Renal cortical epithelial cell (primary cell): ENCODE data around the gene MAP6D1. TPM values are rescaled to one million over a fixed set of nuclear protein-coding genes. Genes with fewer than 3 reads are reported as not detected.

ENCODE experiments used
- DNase-seq: peaks from one replicate; pipeline ENCODE4 v3.0.0-alpha.2; 2011; ENCODE audit warnings: low read depth
- total RNA-seq: library from RNA; depleted of rRNA; stranded (reverse); fragments of >200 nt; gene quantifications from 2 replicates; pipeline ENCODE4 v1.2.3, GENCODE V29; 2014

MAP6D1 gene
- total RNA-seq, 1 donor from 2014 or later, result 2.5 TPM

GRCh38 chr3:183823963-183824362 is 1.4 kb downstream of the MAP6D1 start:
- no peak for DNase-seq

DNA sequence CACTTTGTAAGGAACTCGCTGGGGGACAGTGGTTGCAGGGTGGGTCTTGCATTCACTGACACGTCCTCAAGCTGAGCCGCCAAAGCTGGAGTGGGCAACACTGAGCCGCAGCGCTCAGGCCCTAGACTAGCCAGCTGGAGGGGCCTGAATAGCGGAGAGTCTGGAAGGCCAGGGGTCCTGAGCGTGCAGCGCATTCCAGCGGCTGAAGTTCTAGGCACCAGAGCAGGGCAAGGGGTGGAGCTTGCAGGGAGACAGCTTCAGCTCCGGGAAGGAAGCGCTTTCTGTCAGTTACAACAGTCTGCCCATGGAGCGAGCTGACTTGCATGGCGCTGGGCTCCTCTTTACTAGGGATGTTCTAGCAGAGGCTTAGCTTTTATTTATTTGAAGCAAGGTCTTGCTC is 2.7 kb downstream of the MAP6D1 start:
- DNase-seq, result no peak

- no peak for DNase-seq
Observed at GRCh38 chr3:183819831-183820230, 5.5 kb downstream of the MAP6D1 start.

- no peak for DNase-seq
Observed at GRCh38 chr3:183818706-183819624, 6.4 kb downstream of the MAP6D1 start.

GRCh38 chr3:183818041-183818620 is 7.2 kb downstream of the MAP6D1 start:
- no peak for DNase-seq

DNA sequence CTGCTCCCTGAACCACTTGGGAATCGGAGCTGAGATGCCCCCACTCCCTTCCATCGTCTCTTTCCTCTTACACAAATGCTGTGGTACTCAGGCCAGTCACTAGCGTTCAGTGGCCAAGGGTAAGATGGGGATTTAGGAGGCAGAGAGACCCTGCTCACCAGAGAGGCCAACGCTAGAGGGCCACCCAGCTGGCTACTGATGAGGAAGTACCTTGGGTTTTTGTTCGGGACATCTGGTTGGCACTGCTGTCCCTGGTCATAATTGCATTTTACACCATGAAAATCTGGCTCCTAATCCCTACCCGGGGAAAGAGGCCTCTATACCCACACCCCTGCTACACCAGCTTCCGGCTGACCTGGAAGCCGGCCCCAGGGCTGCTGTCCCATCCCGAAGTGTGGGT is 7.7 kb downstream of the MAP6D1 start:
- no peak for DNase-seq

GRCh38 chr3:183816681-183817510 is 8.5 kb downstream of the MAP6D1 start:
- peak; percentile 4 for DNase-seq

- no peak for DNase-seq
Observed at GRCh38 chr3:183815951-183816475, 9.4 kb downstream of the MAP6D1 start.

DNA sequence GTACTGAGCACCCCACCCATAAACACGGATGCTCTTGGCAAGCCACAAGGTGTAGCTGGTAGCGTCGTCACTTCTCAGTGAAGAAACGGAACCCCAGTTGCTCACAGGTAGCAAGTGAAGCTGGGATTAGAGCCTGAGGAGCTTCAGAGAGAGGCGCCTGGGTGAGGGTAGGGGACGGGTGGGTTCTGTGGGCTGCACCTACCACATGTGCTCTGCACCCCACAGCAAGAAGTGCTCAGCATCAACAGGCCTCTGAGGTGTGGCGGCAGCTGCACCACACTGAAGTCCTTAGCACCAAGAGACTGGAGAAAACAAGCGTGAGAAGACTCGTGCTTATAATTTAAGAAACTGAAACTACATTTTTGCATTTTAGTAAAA is 9.8 kb downstream of the MAP6D1 start:
- DNase-seq, result no peak

DNA sequence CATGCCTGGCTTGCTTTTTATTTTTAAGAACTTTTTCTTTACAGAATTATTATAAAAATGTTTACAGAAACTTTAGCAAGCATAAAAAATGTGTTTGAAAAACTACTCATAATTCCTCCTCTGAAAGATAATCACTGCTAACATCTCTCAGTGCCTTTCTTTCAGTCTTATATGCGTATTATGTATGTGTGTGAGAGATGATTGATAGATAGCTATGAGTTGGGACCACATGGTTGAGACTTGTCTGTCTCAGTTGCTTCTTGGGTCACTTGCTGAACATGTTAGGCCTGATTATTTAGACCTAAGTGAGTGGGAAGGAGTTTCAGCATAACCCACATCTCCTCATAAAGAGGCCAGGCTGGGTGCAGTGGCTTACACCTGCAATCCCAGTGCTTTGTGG is 11.1 kb downstream of the MAP6D1 start:
- no peak for DNase-seq

GRCh38 chr3:183812761-183813445 is 12.5 kb downstream of the MAP6D1 start:
- no peak for DNase-seq

DNA sequence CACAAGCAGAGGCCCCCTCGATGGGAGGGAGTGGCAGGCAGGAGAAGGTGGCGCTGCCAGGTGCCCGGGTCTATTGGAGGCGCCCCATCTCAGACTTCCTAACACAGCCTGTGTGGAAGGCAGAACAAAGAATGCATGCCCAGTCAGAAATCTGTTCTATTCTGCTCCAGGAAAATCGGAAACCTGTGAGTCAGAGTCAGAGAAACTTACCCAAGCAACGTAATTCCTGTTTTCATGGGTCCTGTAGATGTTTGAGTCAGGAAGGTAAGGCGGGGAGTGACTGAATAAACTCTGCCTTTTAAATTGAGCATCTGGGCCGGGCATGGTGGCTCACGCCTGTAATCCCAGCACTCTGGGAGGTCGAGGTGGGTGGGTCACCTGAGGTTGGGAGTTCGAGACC is 13.7 kb downstream of the MAP6D1 start:
- no peak for DNase-seq

DNA sequence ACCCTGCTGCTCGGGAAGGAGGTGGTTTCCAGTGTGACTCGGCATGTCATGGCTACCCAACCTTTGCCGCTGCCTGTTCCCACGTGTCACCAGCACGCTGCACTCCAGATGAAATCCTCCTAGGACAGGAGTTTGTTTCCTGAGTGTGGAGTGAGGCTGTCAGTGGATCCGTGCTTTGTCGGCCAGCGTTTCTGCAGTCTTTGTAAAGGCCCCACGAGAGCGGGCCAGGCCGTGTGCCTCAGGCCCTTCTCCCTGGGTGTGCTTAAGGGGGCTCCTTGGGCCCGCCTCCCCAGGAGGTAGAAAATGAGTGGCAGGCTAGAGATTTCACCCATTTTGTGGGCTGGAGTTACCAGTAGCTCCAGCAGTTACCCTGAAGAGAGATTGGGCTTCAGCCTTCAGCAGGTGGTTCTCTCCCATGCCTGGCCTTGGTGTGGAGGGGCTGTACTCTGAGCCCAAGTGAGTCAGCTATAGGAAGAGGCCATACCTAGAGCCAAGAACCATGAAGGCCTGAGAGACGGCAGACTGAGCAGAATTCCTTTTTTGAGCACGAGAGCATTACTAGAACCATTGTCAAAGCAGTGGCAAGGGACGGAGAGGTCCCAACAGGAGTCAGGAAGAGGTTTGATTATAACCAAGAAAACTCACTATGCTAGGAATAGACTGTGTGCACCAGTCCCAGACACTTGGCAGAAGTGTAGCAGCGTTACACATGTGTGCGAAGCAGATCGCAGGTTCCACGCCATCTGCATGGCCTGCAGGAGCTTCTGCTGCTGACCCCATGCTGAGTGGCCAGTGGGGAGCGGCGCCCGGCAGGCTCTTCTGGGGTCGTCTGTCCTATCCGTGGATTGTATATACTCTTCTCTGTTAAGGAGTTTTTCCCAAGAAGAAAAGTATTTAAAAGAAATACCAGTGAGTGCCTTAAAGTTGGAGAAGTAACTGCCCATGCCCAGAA is 14.5 kb downstream of the MAP6D1 start:
- DNase-seq, result no peak

DNA sequence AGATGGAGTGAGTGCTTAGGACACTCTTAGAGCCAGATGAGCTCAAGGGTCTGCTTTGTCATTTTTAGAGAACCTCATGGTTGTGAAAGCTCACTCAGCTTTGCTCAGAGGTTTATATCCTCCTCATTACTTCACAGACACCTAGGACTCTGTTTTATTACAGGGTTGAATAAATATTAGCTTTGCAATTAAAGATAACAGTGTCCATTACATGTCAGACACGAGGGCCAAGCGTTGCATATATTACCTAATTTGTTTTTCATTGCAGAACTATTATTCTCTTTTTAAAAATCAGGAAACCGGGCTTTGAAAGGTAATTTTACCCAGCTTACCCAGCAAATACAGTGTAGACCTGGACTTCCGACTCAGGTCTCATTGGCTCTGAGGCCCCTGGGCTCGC is 16.1 kb downstream of the MAP6D1 start:
- no peak for DNase-seq

DNA sequence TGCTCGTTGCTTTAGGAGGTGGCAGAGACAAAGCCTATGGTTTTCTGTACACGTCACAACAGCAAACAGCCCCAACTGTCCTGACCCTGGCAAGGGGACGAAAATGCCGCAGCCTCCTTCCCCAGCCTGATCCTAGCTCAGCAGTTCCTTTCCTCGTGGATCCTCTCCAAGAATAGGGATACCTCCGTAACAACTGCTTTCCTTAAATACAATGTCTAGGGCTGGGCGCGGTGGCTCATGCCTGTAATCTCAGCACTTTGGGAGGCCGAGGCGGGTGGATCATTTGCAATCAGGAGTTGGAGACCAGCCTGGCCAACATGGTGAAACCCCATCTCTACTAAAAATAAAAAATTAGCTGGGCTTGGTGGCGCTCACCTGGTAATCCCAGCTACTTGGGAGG is 17.0 kb downstream of the MAP6D1 start:
- DNase-seq, result no peak

- no peak for DNase-seq
Observed at GRCh38 chr3:183807881-183808280, 17.5 kb downstream of the MAP6D1 start.

- DNase-seq, result no peak
Observed at GRCh38 chr3:183807209-183807728, 18.1 kb downstream of the MAP6D1 start.

DNA sequence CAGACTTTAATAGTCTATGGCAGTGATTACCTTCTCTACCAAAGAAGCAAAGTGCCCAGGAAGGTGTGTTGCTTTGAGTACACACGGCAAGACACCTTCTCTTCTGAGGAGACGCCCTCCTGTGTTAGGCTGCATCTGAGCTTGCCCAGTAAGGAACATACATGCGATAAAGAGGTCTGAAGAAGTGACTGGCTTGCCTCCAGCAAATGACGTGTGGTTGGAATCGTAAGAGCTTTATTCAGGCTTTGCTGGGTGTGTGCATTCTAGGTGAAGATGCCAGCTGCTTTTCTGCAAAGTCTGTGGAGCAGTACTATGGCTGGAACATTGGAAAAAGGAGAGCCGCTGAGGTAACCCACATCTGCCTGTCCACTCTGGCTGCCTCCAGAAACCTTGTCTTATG is 22.4 kb downstream of the MAP6D1 start:
- DNase-seq, result no peak

DNA sequence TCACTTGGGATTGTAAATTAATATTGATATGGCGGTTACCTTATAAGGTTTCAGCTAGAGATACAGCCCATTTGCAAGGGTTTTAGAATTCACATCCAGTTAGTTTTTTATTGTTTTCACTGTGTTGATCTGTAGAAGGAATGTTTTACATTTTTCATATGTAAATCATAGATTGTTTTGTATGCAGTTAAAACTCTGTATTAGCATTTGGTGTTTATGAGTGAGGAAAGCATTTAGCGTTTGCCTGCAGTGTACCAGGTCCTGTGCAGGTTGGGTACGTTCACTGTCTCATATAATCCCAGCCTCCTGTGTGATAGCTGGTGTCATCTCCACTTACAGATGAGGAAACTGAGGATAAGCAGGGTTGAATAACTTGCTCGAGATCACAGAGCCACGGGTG is 23.8 kb downstream of the MAP6D1 start:
- no peak for DNase-seq

DNA sequence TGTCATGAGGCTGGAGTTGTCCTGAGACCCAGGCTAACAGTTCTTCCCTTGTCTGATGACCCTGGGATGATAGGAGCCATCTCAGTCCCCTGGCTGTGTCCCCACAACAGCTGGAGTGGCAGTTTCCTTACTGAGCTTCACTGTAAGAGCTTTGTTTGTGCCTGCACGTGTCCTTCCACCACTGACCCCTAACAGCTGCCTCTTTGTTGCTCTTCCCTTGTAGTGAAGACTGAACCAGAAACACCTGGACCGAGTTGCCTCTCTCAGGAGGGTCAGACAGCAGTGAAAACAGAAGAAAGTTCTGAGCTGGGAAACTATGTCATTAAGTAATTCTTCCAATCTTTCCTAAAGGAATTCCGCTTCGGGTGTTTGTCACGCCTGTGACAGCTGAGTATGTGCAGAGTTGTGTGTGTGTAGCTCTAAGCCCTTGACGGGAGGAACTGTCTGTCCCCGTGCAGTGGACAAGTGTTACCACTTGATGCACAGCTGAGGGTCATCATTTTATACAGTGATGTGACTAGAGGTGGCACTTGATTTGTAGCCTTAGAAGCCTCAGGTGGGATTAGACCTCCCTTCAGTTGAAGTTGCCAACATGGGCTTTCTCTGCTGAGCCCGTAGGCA is 25.0 kb downstream of the MAP6D1 start:
- DNase-seq, result no peak
